ENCODE data around the gene BUD31. TPM values are rescaled to one million over a fixed set of nuclear protein-coding genes. Genes with fewer than 3 reads are reported as not detected.

Gene BUD31
- total RNA-seq, 1 donor from 2014 or later, result 93.7 TPM

DNA sequence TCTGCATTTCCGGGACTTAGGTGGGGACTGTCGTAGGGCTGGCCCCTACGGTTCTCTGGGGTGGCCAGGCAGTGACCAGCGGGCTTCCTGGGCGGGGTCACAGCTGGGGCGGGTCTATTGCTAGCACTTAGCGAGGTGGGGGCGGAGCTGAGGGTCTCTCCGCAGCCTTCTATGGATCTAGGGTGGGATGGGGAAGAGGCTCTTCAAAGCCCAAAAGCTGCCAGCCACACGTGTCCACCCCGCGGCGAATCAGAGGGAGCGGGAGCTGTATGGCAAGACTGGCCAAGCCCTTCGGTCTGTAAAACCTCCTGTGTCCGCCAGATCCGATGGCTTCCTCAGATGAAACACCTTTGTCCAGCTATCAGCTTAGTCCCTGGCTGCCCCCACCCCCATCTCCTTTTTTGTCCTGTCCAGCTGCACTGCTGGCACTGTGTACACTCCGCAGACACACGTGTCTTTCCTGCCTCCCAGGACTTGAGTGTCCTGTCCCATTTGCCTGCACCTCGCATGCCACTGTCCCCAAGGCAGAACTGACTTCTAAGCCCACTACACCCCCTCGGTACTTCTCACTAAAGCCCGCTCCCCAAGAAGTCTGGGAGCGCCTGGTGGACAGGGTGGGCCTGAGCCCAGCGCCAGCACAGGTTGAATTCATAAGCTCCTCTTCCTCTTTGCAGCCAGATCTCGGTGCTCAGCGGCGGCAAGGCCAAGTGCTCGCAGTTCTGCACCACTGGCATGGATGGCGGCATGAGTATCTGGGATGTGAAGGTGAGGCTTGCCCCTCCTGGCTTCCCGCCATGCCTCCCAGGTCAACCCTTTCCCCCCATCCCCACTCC is 15.2 kb upstream of the BUD31 start:
- ChIA-PET POLR2A (interaction anchor here (0.5 to 4.0 kb wide), 12 partner anchors 9 to 164 kb away, joined by 3 to 62 read pairs (median 5); partner anchors contain the start of genes ARPC1A, ARPC1B, BUD31 and PDAP1), CTCF (interaction anchor here (0.8 to 1.4 kb wide), 4 partner anchors 14 to 29 kb away, joined by 4 to 5 read pairs (median 4); partner anchors contain the start of genes BUD31 and PDAP1)
- Mint-ChIP-seq H3K4me3 (peak overlapping the region; percentile 84), H3K27me3 (no peaks in the 10 kb centered on the region), H3K4me1 (peaks cover 28% of the 10 kb centered on the region), H3K27ac (peak overlapping the region; percentile 78), H3K36me3 (ENCODE audit: low read depth) (peaks cover 78% of the 10 kb centered on the region), H3K9me3 (no peaks in the 10 kb centered on the region)
- no peak for ATAC-seq (ENCODE audit: low read depth)
- TF ChIP-seq, protein P1, sequence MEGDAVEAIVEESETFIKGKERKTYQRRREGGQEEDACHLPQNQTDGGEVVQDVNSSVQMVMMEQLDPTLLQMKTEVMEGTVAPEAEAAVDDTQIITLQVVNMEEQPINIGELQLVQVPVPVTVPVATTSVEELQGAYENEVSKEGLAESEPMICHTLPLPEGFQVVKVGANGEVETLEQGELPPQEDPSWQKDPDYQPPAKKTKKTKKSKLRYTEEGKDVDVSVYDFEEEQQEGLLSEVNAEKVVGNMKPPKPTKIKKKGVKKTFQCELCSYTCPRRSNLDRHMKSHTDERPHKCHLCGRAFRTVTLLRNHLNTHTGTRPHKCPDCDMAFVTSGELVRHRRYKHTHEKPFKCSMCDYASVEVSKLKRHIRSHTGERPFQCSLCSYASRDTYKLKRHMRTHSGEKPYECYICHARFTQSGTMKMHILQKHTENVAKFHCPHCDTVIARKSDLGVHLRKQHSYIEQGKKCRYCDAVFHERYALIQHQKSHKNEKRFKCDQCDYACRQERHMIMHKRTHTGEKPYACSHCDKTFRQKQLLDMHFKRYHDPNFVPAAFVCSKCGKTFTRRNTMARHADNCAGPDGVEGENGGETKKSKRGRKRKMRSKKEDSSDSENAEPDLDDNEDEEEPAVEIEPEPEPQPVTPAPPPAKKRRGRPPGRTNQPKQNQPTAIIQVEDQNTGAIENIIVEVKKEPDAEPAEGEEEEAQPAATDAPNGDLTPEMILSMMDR (IDR thresholded peaks at IDR 0.05), result no peak
- intact Hi-C loops (cut with micrococcal nuclease), result loop anchor here (1.0 kb wide), 3 partner anchors 12 to 19 kb away; partner anchors contain the start of genes ARPC1B, BUD31 and PDAP1
- no peak for DNase-seq

GRCh38 chr7:99394188-99394502 is 14.6 kb upstream of the BUD31 start:
- ChIA-PET CTCF (interaction anchor here (1.4 kb wide), 1 partner anchor 28 kb away, joined by 4 read pairs; no protein-coding TSS in a partner anchor), POLR2A (interaction anchor here (0.5 to 4.0 kb wide), 8 partner anchors 8 to 164 kb away, joined by 3 to 62 read pairs (median 5); partner anchors contain the start of genes ARPC1A, BUD31, PDAP1 and ZNF655)
- Mint-ChIP-seq H3K9me3 (no peaks in the 10 kb centered on the region), H3K27me3 (no peaks in the 10 kb centered on the region), H3K4me1 (peaks cover 28% of the 10 kb centered on the region), H3K36me3 (ENCODE audit: low read depth) (peaks cover 81% of the 10 kb centered on the region), H3K4me3 (no peak overlapping the region), H3K27ac (peak overlapping the region; percentile 53)
- TF ChIP-seq, protein P1 (IDR thresholded peaks at IDR 0.05), result no peak
- intact Hi-C loops (cut with micrococcal nuclease), result no loop called here
- no peak for ATAC-seq (ENCODE audit: low read depth)
- DNase-seq, result no peak

DNA sequence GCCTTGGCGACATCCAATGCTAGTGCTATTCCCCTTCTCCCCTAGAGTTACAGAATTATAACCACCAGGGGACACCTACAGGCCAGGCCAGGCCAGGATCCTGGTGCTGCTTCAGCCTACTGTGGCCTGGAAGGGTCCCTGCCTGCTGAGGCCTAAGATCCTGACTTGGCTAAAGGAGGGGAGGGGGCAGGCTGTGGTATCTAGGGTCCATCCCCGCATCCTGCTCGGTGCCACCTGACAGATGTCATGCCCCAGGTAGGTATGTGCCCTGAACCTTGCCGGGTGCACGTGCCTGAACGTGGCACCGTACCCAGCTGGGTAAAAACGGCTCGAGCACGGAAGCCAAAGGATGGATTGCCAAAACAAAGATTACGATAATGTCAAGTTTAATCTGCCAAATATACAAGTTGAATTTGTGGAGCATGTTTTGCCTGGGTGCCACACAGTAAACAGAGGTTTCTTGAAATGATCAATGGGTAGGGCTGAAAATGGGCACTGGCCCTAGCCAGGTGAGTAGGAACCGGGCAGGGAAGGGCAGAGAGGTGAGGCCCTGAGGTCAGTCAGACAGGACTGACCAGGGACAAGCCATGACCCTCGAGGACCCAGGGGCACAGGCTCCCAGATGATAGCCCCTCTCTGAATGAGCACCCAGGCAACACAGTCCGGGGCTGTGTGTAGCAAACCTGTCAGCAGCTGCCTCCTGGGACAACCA is 13.0 kb upstream of the BUD31 start:
- no peaks in the 10 kb centered on the region for H3K27me3 Mint-ChIP-seq
- POLR2A ChIA-PET, result interaction anchor here (1.2 to 1.3 kb wide), 2 partner anchors 21 kb away, joined by 3 read pairs; no protein-coding TSS in a partner anchor
- DNase-seq (no peak), ATAC-seq (ENCODE audit: low read depth) (no peak)
- H3K4me3 Mint-ChIP-seq, result no peak overlapping the region
- H3K36me3 Mint-ChIP-seq (ENCODE audit: low read depth), result peaks cover 87% of the 10 kb centered on the region
- peak overlapping the region; percentile 61 for H3K27ac Mint-ChIP-seq
- intact Hi-C loops (cut with micrococcal nuclease), result no loop called here
- H3K4me1 Mint-ChIP-seq, result peaks cover 27% of the 10 kb centered on the region
- TF ChIP-seq, protein P1 (IDR thresholded peaks at IDR 0.05), result no peak
- H3K9me3 Mint-ChIP-seq, result no peaks in the 10 kb centered on the region
- CTCF ChIA-PET, result no interaction called here

GRCh38 chr7:99396418-99397296 is 12.1 kb upstream of the BUD31 start:
- Mint-ChIP-seq H3K36me3 (ENCODE audit: low read depth) (peaks cover 88% of the 10 kb centered on the region), H3K27me3 (no peaks in the 10 kb centered on the region), H3K4me1 (peaks cover 25% of the 10 kb centered on the region), H3K4me3 (no peak overlapping the region), H3K27ac (peak overlapping the region; percentile 24), H3K9me3 (no peaks in the 10 kb centered on the region)
- TF ChIP-seq, protein P1 (IDR thresholded peaks at IDR 0.05), result no peak
- ATAC-seq (ENCODE audit: low read depth) (no peak), DNase-seq (no peak)
- ChIA-PET POLR2A (interaction anchor here (0.6 to 1.2 kb wide), 2 partner anchors 18 to 22 kb away, joined by 3 read pairs; no protein-coding TSS in a partner anchor), CTCF (no interaction called here)
- intact Hi-C loops (cut with micrococcal nuclease), result no loop called here
